Osteoblast (primary cell): ENCODE measurements around the gene TYW1B. TPM values are rescaled to one million over a fixed set of nuclear protein-coding genes. Genes with fewer than 3 reads are reported as not detected.
A peak's percentile ranks its signal among the peaks of the same experiment; 100 is the strongest.
"Not testable (repeated sequence)": the region's sequence is repeated elsewhere in the genome, so short reads cannot be mapped to it uniquely, and the experiment has no call there.

ENCODE experiments used
- DNase-seq: peaks from one replicate; pipeline ENCODE4 v3.0.0; 2011; ENCODE audit warnings: low spot score, mixed read lengths; ENCODE audit not compliant: insufficient read length; ENCODE audit errors: missing footprints
- H2AFZ ChIP-seq: 2 replicates; pipeline ENCODE4 v1.6.0; 2011; ENCODE audit warnings: mild to moderate bottlenecking, low read length
- H3K27ac ChIP-seq: 2 replicates; pipeline ENCODE4 v1.5.1; 2011; ENCODE audit warnings: mild to moderate bottlenecking, low read depth, low read length, moderate library complexity
- H3K27me3 ChIP-seq: 2 replicates; pipeline ENCODE4 v1.6.0; 2012; ENCODE audit warnings: mild to moderate bottlenecking, control low read depth, inconsistent platforms, low read length, moderate library complexity; ENCODE audit not compliant: insufficient read depth
- H3K36me3 ChIP-seq: 2 replicates; pipeline ENCODE4 v1.5.1; 2011; ENCODE audit warnings: mild to moderate bottlenecking, low read length, control low read depth, moderate library complexity; ENCODE audit not compliant: insufficient read depth
- H3K4me1 ChIP-seq: 2 replicates; pipeline ENCODE4 v1.5.1; 2011; ENCODE audit warnings: mild to moderate bottlenecking, low read length, control low read depth, moderate library complexity; ENCODE audit not compliant: insufficient read depth
- H3K4me2 ChIP-seq: 2 replicates; pipeline ENCODE4 v1.6.0; 2011; ENCODE audit warnings: mild to moderate bottlenecking, low read length; ENCODE audit not compliant: insufficient read depth
- H3K4me3 ChIP-seq: fragments of 200-600 bp; sonication (generic); 3 replicates; pipeline ENCODE4 v1.5.1; 2012; ENCODE audit warnings: mild to moderate bottlenecking, low read length, inconsistent platforms; ENCODE audit not compliant: insufficient read depth
- H3K79me2 ChIP-seq: 2 replicates; pipeline ENCODE4 v1.6.0; 2012; ENCODE audit warnings: mild to moderate bottlenecking, low read length, control low read depth, inconsistent platforms; ENCODE audit not compliant: insufficient read depth
- H3K9me3 ChIP-seq: 2 replicates; pipeline ENCODE4 v1.5.1; 2011; ENCODE audit warnings: low read depth, low read length, control low read depth
- H4K20me1 ChIP-seq: 2 replicates; pipeline ENCODE4 v1.6.0; 2012; ENCODE audit warnings: mild to moderate bottlenecking, low read length, control low read depth; ENCODE audit not compliant: insufficient read depth
- total RNA-seq: library from RNA; depleted of rRNA; stranded (reverse); fragments of >200 nt; gene quantifications from 2 replicates; pipeline ENCODE4 v1.2.3, GENCODE V29; 2012
- TF ChIP-seq, protein P1 (sequence below): IDR thresholded peaks from 2 replicates; pipeline ENCODE4 v1.5.1; 2011; ENCODE audit warnings: mild to moderate bottlenecking, low read depth, low read length, moderate library complexity; ENCODE audit errors: extremely low read depth

TYW1B gene
- total RNA-seq, 1 donor, result 2.2 TPM

DNA sequence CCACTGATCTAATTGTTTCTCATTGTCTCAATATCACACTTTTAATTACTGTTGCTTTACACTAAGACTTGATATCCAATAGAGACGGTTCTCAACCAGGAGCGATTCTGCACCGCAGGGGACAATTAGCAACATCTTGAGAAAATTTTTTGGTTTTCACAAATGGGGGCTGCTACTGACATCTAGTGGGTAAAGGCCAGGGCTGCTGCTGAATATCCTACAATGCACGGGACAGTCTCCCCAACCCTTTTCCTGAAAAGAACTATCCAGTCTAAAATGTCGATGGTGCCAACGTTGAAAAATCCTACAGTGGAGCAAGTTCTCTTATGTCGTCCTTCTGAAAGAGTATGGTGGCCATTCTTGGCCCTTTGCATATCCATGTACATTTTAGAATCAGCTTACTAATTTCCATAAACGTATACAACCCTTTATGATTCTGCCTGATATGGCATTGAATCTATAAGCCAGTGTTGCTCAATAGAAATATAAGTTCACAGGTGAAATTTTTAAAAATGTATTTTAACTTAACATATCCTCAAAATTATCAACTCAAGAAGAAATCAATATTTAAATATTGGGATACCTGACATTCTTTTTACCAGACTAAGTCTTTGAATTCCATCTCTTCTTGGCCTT is 192.6 kb downstream of the TYW1B start:
- H4K20me1 ChIP-seq, H3K27ac ChIP-seq, H3K27me3 ChIP-seq, H3K4me1 ChIP-seq, H3K4me3 ChIP-seq, H3K9me3 ChIP-seq, DNase-seq, H3K36me3 ChIP-seq, H3K79me2 ChIP-seq, H2AFZ ChIP-seq, H3K4me2 ChIP-seq: not testable (repeated sequence)
- TF ChIP-seq, protein P1, sequence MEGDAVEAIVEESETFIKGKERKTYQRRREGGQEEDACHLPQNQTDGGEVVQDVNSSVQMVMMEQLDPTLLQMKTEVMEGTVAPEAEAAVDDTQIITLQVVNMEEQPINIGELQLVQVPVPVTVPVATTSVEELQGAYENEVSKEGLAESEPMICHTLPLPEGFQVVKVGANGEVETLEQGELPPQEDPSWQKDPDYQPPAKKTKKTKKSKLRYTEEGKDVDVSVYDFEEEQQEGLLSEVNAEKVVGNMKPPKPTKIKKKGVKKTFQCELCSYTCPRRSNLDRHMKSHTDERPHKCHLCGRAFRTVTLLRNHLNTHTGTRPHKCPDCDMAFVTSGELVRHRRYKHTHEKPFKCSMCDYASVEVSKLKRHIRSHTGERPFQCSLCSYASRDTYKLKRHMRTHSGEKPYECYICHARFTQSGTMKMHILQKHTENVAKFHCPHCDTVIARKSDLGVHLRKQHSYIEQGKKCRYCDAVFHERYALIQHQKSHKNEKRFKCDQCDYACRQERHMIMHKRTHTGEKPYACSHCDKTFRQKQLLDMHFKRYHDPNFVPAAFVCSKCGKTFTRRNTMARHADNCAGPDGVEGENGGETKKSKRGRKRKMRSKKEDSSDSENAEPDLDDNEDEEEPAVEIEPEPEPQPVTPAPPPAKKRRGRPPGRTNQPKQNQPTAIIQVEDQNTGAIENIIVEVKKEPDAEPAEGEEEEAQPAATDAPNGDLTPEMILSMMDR, result peak; percentile 46

GRCh38 chr7:72632765-72633292 is 195.2 kb downstream of the TYW1B start:
- not testable (repeated sequence) for H3K79me2 ChIP-seq, H3K9me3 ChIP-seq, H3K27me3 ChIP-seq, DNase-seq, H3K4me3 ChIP-seq, H3K36me3 ChIP-seq, H3K4me2 ChIP-seq, H3K27ac ChIP-seq, H4K20me1 ChIP-seq, H2AFZ ChIP-seq, H3K4me1 ChIP-seq

GRCh38 chr7:72628375-72628774 is 199.6 kb downstream of the TYW1B start:
- H3K79me2 ChIP-seq, H3K27ac ChIP-seq, H3K4me2 ChIP-seq, H3K27me3 ChIP-seq, H3K9me3 ChIP-seq, DNase-seq, H3K36me3 ChIP-seq, H4K20me1 ChIP-seq, H2AFZ ChIP-seq, H3K4me1 ChIP-seq, H3K4me3 ChIP-seq: not testable (repeated sequence)

DNA sequence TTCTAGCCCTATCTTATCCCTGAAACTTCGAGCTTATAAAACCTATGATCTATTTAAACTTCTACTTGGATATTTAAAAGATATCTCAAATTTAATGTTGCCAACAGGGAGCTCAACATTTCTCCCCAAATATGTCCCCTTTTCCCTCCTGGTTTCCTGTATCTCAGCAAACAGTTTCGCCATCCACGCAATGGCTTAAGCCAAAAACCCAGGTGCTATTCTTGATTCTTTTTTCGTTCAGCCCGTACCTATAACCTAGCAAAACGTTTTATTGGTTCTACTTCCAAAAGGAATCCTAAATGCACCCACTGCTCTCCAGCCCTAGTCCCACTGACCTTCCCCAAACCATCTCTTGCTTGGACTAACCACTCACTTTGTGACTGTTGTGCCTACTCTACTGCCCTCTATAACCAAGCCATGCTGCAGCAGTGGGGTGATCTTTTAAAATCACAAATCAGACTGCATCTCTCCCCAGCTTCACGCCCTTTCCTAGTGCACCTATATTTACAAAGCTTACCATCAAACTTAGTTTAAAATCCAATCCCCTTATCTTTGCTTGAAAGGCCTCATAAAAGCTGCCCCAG is 201.5 kb downstream of the TYW1B start:
- not testable (repeated sequence) for H2AFZ ChIP-seq, DNase-seq, H3K36me3 ChIP-seq, H3K27ac ChIP-seq, H3K4me1 ChIP-seq, H3K4me3 ChIP-seq, H4K20me1 ChIP-seq, H3K27me3 ChIP-seq, H3K4me2 ChIP-seq, H3K79me2 ChIP-seq, H3K9me3 ChIP-seq

- not testable (repeated sequence) for H2AFZ ChIP-seq, H3K4me2 ChIP-seq, H3K27ac ChIP-seq, DNase-seq, H3K4me3 ChIP-seq, H3K9me3 ChIP-seq, H3K27me3 ChIP-seq, H3K79me2 ChIP-seq, H4K20me1 ChIP-seq, H3K4me1 ChIP-seq, H3K36me3 ChIP-seq
Observed at GRCh38 chr7:72625721-72626423, 202.1 kb downstream of the TYW1B start.
